ENCODE measurements around the gene FAM50A.

DNA sequence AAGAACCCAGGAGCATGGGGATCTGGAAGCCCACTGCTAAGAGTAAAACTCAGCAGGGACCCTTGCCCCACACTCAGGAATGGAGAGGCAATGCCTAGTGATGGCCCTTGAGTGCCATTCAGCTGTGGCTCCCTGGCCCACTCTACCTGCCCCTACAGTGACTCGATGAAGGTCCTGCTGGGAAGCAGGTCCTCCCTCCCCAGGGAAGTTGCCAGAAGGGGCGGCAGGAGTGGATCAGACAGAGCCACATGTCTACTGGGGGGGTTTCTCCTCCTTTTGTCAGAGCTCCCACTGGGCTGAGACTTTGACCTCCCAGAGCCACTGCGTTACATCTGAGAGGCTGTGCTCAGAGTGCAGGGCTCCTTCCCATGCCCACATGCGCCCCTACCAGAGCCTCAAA, 45.2 kb downstream of the FAM50A start:
- TF ChIP-seq CTCF (IDR thresholded peaks at IDR 0.05) = no peak
- TF ChIP-seq POLR2A (IDR thresholded peaks at IDR 0.05) = no peak

All from heart left ventricle (tissue), 13 donors.